HG03378 (cell line): Measurements from ENCODE around the gene RIMS1.
"Not testable (repeated sequence)": the region's sequence is repeated elsewhere in the genome, so short reads cannot be mapped to it uniquely, and the experiment has no call there.

Experiments
- ATAC-seq: cut with Tn5 transposase; IDR thresholded peaks from one replicate; pipeline ENCODE4 v1.9.1; 2021; ENCODE audit warnings: mild to moderate bottlenecking, moderate library complexity; ENCODE audit not compliant: unreplicated experiment

Gene RIMS1

DNA sequence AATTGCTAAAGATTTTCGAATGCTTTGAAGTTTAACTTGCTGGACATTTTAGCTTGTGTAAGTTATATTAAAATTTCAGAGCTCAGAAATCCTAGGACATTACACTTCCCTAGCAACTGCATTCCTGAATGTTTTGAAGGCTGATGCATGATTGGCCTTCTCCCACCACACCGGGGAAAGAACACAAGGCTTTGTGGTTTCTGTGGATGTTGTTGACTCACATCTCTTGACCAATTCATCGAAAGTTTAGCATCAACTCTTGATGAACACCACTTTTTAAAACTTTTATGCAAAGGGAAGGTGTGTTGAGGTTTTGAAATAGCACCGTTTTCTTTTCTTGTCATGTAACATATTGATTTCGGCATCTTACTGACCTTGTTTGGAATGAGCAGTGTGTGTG lies 81.1 kb downstream of the RIMS1 start:
- ATAC-seq: no peak

DNA sequence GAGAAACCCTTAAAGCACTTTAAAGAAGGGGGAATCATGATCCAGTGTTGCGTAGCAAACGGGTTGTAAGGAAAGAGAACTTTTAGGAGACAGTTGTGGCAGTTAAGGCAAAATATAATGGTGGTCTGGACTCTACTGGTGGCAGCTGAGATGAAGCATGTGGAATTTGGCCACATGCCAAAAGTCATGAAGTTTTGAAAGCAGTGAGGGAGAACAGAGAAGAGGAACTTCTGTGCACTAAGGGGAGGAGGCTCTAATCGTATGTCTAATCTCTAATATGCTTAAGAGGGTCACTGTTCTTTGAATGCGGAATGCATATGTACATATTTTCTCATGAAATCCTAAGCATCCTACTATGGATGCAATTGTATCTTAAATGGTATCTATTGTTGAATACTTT lies 91.5 kb downstream of the RIMS1 start:
- ATAC-seq: no peak

DNA sequence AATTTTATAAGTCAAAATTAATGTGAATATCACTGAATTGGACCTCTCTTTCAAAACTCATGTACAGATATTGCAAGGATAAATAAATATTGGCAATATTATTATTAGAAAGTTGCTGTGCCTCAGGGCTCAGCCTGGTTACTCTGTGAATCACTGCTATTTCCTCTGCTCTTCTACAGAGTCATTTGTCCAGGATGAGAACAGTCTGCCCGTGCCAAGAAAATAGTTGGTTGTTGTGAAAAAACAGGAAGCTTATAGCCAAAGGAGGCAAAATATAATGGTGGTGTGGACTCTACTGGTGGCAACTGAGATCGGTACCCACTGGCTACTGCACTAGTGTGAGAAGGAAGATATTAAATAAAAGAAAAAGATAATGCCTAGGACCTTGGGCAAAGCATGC lies 93.6 kb downstream of the RIMS1 start:
- ATAC-seq: no peak

GRCh38 chr6:71982389-71982788 lies 96.0 kb downstream of the RIMS1 start:
- peak; percentile 87 for ATAC-seq

DNA sequence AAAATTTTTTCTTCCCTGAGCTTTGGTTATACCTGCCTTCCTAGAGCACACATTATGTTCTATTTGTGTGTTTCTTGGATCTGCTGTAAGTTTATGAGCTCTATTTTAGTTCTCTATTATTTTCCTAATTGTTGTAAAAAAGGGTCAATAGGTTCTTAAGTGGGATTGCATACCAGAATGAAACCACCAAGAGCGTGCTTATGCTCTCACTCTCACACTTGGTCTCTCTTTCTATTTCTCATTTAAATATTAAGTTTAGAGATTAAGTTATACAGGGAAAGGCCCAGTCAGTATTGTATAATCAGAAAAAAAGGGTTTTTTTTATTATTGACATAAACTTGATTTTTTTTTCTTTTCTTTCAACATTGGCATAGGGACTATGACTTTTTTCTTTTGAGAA lies 96.8 kb downstream of the RIMS1 start:
- no peak for ATAC-seq

DNA sequence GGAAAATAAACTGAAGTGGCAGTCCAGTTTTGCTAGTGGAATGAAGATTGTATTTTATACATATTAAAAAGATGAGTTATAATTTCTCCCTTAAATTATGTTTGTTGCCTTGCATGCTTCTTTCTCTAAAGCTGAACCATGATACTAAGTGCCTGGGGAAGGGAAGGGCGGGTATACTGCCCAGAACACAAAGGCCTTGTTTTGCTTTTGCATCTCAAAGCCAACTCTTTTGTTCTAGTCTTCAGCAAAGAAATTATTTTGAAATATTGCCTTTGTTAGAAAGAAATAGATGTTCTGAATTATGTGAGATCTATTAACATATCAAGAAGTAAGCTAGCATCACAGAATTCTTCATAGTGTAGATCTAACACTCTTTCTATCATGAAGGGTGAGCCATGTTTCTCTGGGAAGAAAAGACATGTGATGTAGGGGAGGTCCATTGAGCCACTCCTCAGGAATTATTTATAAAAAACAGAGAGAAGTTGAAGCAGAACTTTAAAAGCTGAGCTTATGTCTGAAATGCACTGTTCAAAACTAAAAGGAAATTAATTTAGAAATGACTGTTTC lies 108.4 kb downstream of the RIMS1 start:
- ATAC-seq: no peak

GRCh38 chr6:71997341-71997740 lies 111.0 kb downstream of the RIMS1 start:
- ATAC-seq: no peak

- no peak for ATAC-seq
Observed at GRCh38 chr6:72002415-72002814, 116.1 kb downstream of the RIMS1 start.

DNA sequence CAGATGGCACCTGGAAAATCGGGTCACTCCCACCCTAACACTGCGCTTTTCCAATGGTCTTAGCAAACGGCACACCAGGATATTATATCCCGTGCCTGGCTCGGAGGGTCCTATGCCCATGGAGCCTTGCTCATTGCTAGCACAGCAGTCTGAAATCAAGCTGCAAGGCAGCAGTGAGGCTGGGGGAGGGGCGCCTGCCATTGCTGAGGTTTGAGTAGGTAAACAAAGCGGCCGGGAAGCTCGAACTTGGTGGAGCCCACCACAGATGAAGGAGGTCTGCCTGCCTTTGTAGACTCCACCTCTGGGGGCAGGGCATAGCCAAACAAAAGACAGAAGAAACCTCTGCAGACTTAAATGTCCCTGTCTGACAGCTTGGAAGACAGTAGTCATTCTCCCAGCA lies 120.2 kb downstream of the RIMS1 start:
- not testable (repeated sequence) for ATAC-seq

DNA sequence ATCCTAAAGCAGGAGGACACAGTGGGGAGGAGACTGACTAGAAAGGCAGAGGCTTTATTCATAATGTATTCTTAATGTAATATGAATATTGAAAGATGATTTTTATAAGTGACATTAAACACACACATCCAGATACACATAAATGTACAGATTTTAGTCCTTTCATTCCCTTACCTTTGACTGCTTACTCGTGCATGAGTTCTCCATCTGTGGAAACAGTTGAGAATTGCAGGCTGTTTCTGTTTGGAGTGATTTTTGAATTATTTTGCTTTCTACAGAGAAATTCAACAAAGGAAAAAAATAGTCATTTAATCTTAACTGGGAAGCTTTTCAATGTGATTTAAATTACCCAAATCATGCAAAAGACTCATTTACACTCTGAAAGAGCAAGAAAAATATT lies 136.5 kb downstream of the RIMS1 start:
- ATAC-seq: no peak

DNA sequence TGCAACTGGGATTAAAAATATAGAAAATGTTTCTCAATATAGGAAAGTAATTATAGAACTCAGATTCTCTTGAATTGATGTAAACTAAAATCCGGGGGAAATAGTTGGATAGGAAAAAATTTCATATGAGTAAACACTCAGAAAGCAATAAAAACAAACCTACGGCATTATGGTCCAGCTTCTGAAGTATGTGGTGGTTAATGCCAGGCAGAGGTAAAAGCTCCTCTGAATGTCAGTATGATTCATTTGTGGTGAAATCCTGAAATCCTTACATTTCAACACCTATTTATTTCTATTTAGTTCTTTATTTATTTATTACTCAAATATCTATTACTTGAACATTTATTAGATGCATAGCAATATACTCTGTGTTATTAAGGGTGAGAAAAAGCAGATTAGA lies 145.1 kb downstream of the RIMS1 start:
- ATAC-seq: no peak

DNA sequence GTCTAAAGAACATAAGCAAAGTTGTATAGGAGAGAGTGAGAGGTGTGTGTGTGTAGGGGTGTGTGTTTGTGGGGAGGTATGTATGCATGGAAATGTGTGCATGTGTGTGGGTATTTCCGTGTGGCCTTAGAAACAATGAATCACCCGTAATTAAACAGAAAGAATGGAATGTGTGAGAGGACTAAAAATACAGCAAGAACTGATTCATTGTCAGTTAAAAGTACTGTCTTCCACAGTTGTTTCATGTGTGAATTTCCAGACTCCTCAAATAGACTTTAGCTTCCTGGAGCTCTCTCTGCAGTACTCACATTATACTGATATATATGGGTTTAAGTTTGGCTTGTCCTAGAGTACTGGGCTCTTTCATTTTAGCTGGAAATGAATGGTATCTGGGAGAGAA lies 145.7 kb downstream of the RIMS1 start:
- no peak for ATAC-seq

- ATAC-seq: no peak
Observed at GRCh38 chr6:72035486-72035885, 149.1 kb downstream of the RIMS1 start.

- ATAC-seq: no peak
Observed at GRCh38 chr6:72035966-72036365, 149.6 kb downstream of the RIMS1 start.

DNA sequence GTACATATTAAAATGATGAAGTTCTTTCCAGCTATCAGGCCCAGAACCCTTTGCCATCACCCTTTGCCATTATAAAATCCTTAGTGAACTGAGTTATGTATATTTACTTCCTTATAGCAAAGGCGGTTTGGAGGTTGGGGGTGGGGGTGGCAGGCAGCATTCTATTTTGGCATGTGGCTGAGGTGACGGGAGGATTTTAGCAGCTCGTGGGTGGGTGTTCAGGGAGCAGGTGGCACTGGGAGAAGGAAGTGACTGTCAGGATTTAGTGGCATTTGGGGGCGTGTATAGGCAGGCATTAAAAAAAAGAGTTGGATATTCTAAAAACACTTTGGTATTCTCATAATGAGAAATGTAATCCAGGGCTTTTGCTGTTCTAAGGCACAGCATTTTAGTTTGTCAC lies 150.7 kb downstream of the RIMS1 start:
- no peak for ATAC-seq

DNA sequence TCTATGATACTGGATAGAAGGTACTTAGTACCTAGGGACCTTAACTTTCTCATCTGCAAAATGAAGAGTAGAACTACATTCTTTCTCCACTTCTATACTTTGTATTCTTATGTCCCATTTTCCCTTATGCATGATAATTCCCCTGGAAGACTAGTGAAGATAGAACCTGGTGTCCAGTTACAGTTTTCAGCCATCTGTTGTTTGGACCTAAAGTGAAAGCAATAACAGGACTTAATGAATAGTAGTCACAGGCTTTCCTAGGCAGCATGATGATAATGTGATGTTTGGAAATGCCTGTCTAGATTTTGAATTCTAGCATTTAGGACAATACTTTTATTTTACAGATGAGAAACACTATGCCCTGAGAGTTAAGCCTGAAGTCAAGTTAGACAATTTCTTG lies 153.8 kb downstream of the RIMS1 start:
- no peak for ATAC-seq

DNA sequence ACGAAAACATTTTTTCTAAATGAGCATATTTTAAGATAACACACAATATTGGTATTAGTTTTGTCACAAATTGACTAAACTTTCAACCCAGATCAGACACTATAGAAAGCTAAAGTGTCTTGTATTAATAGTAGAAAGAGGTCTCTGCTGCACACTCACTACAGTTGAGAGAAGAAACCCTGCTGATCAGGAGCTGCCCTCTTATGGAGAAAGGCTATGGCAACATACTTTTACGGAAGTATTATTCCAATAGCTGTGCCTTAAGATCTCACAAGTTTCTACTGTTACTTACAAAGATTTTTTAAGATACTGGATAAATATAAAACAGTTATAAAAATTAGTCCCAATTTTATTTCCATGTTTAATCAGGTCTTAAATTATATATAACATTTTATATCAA lies 155.7 kb downstream of the RIMS1 start:
- no peak for ATAC-seq

GRCh38 chr6:72048080-72048479 lies 161.7 kb downstream of the RIMS1 start:
- no peak for ATAC-seq

GRCh38 chr6:72049376-72049775 lies 163.0 kb downstream of the RIMS1 start:
- no peak for ATAC-seq

GRCh38 chr6:72061286-72061685 lies 174.9 kb downstream of the RIMS1 start:
- no peak for ATAC-seq

DNA sequence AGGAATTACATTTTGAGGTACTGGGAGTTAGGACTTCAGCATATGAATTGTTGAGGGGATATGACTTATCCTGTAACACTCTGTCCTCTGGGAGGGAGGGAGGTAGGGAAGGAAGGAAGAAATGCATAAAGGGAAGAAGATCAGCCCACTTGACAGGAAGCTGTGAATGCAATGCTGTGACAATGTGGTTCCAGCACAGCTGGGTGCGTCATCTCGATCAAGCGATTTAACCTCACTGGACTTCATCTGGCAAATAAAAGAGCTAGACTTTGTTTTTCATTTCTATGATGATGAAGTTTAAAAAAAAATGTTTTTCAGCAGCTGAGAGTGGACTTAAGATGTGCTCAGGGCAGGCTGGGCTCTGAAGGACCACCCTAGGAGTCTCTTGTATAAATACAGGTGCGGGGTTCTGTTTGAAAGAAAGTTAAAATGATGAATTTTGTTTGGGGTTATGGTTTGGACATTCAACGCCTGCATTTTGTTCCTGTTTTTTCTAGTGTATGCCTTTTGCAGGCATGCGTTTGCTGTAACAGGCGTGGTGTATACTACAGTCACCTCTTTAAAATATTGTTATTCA lies 178.1 kb downstream of the RIMS1 start:
- ATAC-seq: no peak

- no peak for ATAC-seq
Observed at GRCh38 chr6:72078096-72078495, 191.7 kb downstream of the RIMS1 start.

- ATAC-seq: no peak
Observed at GRCh38 chr6:72080260-72080941, 194.1 kb downstream of the RIMS1 start.
